Fibroblast of skin of back (primary cell): ENCODE data around the gene EFNA2.
"Not testable (repeated sequence)": the region's sequence is repeated elsewhere in the genome, so short reads cannot be mapped to it uniquely, and the experiment has no call there.

Source experiments
- DNase-seq: peaks from one replicate; pipeline ENCODE4 v3.0.0-alpha.2; 2013

The EFNA2 gene

DNA sequence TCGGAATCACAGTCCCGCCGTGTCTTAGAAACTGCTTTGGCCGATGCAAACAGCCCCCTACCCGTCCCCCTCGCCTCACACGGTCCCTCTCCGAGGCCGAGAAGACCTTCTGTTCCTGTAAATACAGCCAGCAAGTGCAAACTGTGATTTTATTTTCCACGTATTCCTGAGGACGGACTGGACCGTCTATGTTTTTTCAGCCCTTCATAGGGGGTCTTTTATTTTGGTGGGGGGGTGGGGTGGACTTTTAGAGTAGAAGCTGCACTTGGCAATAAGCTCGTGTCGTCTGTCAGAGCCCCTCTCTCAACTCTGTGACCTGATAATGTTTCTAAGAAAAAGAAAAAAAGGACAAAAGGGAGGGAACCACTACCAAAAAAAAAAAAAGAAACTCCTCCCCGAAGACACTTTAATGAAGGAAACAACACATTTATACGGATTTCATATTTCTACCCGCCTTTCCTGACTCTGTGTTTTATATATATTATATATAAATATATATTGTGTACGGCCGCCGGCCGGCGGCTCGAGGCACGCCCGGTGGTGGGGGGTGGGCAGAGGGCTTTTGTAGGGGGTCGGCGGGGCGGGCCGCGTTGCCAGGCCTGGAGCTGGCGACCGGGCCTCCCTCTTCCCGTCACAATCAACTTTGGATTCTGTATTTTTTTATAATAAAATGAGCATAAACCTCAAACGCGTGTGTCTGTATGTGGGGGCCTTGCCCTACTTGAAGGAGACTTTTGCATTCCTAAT is 15.2 kb downstream of the EFNA2 start:
- DNase-seq, result no peak

- no peak for DNase-seq
These were observed 17.0 kb downstream of the EFNA2 start for GRCh38 chr19:1302533-1303239.

DNA sequence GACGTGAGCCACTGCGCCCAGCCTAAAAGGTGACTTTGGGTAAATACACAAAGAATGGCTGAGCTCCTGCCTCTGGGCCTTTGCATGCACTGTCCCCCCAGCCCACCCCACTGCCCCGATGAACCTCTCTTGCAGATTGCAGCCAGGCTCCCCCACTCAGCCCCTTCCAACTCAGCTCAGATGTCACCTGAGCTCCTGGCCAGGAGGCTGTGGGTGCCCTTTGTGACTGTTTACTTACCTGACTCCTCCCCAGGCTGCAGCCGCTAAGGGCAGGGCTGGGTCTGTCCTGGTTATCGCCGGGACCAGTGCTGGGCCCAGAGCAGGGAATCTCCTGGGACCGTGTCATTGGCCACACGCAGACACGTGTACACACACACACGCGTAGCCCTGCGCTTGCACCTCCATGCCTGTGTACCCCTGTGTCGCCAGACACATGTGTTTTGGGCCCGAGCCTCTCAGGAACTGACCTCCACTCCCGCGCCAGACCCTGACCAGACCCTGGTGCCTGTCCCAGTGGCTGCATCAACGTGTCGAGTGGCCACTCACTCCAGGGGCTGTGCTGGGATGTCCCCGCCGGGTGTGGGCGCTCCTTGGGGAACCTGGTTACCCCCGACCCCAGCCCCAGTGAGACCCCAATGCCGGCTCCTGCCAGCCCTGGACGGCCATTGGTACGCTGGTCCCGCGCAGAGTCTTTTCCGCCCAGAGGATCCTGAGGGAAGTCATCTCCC is 18.7 kb downstream of the EFNA2 start:
- DNase-seq, result no peak

- not testable (repeated sequence) for DNase-seq
These were observed 19.7 kb downstream of the EFNA2 start for GRCh38 chr19:1305354-1305753.

DNA sequence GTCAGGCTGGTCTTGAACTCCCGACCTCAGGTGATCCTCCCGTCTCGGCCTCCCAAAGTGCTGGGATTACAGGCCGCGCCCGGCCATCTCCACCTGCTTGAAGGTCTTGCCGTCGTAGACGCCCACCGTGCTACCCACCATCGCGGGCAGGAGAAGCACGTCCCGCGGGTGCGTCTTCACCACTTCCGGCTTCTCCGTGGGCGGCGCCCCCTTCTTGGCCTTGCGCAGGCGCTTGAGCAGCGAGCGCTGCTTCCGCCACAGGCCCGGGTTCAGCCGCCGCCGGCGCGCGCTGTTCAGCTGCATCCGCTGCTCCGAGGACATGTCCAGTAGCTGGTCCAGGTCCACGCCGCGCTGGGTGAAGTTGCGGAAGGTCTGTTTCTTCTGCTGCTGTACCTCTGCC is 21.6 kb downstream of the EFNA2 start:
- no peak for DNase-seq

GRCh38 chr19:1307755-1308303 is 22.2 kb downstream of the EFNA2 start:
- DNase-seq, result no peak

DNA sequence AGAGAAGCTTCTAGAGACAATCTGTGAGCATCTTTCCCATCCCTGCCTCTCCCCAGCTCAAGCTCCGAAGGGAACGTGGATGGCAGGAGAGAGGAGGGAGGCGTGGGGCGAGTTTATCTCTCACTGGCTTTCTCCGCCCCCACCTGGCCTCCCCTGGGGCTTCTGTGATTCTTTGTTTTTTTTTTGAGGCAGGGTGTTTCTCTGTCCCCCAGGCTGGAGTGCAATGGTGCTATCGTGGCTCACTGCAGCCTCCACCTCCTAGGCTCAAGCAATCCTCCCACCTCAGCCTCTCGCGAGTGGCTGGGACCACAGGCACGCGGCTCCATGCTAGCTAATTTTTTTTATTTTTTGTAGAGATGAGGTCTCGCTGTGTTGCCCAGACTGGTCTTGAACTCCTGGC is 23.0 kb downstream of the EFNA2 start:
- DNase-seq, result no peak

GRCh38 chr19:1309977-1310852 is 24.5 kb downstream of the EFNA2 start:
- DNase-seq, result no peak

DNA sequence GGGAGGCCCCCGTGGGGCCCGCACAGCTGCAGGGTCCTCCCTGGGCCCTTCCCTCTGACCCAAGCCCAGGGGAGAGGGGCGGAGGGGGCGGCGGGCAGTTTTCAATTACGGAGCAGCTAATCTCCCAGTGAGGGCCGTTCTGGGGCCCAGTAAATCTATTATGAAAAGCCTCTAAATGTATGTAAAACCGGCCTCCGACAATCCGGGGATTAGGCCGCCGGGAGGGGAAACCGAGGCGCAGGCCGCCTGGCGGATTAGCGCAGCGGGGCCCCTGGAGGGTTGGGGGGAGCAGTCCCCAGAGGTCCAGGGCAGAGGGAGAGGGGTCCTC is 25.1 kb downstream of the EFNA2 start:
- no peak for DNase-seq

DNA sequence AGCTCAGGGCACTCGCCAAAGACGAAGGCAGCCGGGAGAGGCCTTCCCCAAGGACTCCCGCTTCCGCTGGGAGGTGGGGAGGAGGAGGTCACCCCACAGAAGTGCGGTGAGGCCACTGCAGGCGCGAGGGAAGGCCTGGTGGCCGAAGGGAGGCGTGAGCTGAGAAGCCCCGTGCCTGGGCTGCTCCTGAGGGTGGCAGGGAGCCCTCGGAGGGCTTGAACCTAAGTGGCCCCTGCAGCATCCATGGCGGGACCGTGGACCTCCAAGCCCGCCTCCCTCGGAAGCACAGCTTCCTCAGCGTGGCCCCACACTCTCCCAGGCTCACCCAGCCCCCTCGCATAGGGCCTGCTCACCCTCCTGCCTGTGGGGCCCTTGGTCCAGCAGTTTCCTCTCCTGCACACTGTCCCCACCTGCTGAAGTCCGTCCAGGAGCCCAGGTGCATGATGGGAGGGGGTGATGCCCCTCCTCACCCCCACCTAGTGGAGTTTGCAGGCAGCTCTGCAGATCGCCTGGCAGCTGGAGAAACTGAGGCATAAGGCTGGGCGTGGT is 25.9 kb downstream of the EFNA2 start:
- DNase-seq, result no peak

DNA sequence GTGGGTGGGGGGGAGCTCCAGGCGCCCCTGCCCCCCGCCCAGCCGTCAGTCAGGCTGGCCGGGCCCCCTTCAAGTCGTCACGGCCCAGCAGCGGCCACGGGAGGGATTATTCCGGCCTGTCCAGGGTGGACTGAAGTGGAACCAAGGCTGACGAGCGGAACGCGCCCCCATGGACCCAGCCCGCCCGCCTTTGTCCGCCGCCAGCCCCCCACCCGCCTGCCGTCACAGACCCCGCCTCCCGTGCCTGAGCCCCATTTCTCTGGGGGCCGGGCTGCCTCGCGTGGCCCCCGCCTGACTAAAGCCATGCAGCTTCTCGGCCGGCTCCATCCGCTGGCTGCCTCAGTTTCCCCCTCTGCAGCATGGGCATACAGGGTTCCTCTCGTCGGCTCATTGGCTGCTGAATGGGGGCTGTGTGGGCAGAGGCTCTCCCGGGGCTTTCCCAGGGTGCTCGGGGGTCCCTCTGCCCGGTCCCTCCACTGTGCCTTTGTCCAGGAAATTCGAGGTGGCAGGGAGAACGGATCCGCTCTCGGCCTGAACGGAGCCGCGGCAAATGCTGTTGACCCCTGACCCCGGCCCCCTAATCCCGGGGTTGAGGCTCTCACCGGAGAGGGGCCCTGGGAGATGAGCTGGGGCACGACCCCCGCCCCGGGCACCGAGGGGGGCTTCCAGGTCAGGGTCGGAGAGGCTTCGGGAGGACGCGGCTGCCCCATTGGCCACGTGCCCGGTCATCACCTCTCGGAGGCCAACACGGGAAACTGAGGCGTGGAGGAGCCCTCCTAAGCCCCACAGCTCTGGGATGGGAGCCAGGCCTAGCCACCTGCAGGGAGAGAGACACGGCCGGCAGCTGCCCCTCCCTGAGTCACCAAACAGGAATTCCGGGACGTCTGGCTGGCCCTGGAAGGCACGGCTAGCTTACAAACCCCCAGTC is 27.4 kb downstream of the EFNA2 start:
- peak; percentile 66 for DNase-seq

DNA sequence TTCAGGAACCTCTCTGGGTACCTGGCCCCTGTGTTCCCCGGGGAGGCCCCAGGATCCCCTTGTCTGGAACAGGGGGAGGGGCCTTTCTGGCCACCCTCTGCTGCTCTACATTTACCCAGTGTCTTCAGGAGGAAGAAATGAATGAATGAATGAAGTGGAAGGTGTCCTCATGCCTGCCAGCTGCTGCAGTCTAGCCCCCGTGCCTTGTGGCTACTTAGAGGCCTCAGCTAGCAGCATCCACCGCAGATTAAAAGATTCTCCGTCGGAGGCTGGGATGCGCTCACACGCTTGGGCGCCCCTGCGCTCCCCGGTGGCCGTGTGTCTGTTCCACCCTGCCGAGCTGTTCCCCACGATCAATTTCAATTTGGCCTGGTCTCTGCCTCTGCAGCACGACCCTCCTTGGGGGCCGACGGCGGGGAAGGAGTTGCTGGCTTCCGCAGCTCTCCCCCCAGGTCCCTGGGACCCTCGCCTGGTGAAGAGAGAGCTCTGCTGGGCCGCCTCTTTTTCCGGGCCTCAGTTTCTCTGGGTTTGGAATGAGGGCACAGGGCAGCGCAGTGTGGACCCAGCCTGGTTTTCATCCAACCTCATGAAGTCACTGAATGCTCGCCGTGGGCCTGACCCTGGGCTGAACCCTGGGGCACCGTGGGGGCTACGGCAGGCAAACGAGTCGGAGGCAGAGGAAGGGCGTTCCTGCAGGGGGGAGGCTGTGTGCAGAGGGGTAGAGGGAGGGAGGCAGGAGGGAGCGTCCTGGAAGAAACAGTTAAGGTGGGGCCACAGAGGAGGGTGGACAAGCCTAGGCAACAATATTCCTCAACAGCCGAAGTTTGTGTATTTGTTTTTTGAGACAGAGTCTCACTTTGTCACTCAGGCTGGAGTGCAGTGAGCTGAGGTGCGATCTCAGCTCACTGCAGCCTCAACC is 28.3 kb downstream of the EFNA2 start:
- DNase-seq, result no peak

DNA sequence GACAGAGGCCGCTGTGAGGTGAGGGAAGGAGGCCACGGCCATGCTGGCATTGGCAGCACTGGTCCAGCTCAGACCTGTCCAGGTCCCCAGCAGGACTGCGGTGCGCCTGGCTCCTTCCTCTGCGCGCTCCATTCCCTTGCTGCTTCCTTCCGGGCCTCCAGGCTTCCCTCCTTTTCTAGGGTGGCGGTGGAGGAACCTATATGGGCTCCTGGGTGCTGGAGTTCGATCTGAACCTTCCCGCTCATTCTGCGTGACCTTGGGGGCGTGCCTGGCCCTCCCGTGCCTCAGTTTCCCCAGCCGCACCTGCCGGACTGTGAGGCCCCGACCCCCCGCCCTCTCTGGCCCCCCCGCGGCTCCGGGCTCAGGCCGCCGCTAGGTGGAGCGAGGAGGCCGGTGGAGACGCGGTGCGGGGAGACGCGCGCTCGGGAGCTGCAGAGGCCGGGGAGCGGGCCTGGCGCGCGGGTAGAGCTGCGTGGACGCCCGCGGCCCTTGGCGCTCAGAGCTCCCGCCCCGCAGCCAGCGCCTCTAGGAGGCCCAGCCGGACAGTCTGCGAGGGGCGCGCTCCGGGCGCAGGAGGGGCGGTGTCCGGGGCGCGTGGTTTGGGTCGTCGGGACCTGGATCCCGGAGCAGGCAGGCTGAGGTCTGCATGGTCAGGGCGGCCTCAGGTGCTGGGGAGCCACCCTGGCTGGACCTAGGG is 29.9 kb downstream of the EFNA2 start:
- peak; percentile 40 for DNase-seq

GRCh38 chr19:1316466-1316865 is 30.8 kb downstream of the EFNA2 start:
- no peak for DNase-seq

DNA sequence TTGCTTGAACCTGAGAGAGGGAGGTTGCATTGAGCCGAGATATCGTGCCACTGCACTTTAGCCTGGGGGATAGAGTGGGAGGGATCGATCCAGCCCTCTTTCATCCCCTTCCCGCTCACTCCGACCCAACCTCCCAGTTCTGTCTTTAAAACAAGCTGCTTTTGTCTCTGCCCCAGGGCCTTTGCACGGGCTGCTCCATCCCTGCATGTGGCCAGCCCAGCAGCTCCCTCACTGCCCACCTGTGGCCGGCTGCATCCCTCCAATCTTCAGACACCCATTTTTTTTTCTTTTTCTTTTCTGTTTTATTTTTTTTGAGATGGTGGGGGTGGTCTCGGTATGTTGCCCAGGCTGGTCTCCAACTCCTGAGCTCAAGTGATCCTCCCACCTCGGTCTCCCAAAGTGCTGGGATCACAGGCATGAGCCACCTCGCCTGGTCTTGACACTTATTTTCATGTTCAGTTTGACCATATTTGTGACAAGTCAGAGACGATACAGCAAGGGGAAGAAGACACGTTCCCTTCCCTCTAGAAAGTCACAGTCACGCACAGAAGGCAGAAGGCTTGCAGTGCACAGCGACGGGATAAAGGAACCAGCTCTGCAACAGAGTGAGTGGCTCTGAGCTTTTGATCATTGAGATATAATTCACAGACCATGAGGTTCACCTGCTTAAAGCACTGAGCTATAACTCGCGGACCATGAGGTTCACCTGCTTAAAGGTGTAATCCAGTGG is 31.8 kb downstream of the EFNA2 start:
- no peak for DNase-seq

DNA sequence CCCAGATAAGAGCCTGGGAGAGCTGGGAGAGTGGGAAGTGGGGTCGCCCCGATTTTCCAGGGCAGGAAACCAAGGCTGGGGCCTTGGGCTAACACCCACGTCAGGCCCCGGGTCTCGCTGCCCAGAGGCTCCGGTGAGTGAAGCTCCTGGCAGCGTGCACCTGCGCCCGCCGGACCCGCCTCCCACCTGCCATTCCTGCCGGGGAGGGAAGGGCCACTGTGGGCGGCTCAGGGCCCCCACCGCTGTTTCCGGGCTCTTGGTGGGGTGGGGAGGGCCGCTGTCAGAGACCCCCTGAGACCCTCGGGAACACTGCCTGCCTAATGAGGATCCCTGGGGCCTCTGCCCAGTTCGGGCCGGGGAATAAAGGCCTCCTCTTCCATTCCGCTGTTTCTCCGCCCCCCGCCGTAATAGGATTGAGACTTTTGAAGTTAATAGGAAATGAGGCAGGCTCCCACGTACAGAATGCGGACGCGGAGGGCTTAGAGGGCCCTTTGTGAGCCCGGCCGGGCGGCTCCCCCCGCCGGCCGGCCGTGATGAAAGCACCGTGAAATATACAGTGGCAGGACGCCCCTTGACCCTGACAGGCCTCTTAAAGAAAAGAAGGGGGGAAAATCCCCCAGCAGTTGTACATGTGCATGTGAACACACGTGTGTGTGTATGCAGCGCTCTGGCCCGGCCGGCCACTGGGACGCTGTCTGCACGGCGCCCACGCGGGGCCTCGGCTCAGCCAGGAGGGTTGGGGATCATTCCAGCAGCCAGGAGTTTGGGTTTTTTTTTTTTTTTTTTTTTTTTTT is 33.2 kb downstream of the EFNA2 start:
- DNase-seq, result no peak

DNA sequence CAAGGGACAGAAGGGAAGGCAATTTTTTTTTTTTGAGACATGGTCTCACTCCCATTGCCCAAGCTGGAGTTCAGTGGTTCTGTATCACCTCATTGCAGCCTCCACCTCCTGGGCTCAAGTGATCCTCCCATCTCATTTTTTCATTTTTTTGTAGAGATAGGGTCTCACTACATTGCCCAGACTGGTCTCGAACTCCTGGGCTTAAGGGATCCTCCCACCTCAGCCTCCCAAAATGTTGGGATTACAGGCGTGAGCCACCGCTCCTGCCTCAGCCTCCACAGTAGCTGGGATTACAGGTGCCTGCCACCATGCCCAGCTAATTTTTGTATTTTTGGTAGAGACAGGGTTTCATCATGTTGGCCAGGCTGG is 34.6 kb downstream of the EFNA2 start:
- not testable (repeated sequence) for DNase-seq

DNA sequence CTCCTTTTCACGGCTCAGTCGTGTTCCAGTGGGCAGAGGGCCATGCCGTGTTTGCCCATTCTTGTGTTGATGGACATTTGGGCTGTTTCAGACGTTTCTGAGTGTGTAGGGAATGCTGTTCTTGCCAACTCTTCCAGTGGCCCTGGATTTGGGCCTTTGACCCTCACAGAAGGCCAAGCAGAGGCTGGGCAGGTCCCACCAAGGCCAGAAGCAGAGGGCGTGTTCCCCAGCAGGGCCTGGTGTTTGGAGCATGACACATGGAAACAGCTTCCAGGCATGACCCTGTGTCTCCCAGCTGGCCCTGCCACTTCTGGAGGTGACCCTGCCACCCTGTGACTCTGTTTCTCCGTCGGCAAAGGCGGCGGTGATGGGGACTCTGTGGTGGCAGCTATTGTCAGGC is 35.9 kb downstream of the EFNA2 start:
- DNase-seq, result no peak
